ENCODE measurements around the gene EFNA1. TPM values are rescaled to one million over a fixed set of nuclear protein-coding genes. Genes with fewer than 3 reads are reported as not detected.

EFNA1 gene
- total RNA-seq, 3 donors from 2014 or later (not counting 1 experiment from before 2014, with no cell fraction given), result 1.5 to 1.9 (median 1.9) TPM

- no peaks in the 10 kb centered on the region for H3K36me3 Mint-ChIP-seq
- H3K4me3 Mint-ChIP-seq, result peak overlapping the region; percentile 9
- no peak for DNase-seq
- H3K9me3 Mint-ChIP-seq, result no peaks in the 10 kb centered on the region
- no peaks in the 10 kb centered on the region for H3K9me3 ChIP-seq (ENCODE audit: control insufficient read depth, insufficient read depth, low read length)
- peaks cover 25% of the 10 kb centered on the region for H3K27me3 ChIP-seq (ENCODE audit: control insufficient read depth, insufficient read depth, low read length)
- no peak overlapping the region for H3K4me3 ChIP-seq (ENCODE audit: low read length)
- TF ChIP-seq CTCF (IDR thresholded peaks at IDR 0.05), result no peak
- no peak overlapping the region for H3K27ac ChIP-seq (ENCODE audit: low read length)
- H3K4me1 Mint-ChIP-seq, result peaks cover 22 to 38% of the 10 kb centered on the region in 2 donors
- WGBS (ENCODE audit: insufficient coverage), result 93% methylated on average over 14 of the region's 16 CpGs
- H3K36me3 ChIP-seq (ENCODE audit: control insufficient read depth, insufficient read depth, low read length), result no peaks in the 10 kb centered on the region
- intact Hi-C loops (cut with micrococcal nuclease), result loop anchor here (5.0 kb wide), 2 partner anchors 32 to 43 kb away; no protein-coding TSS in a partner anchor
- no peak overlapping the region for H3K27ac Mint-ChIP-seq
- H3K27me3 Mint-ChIP-seq (ENCODE audit: low read depth in 2 of 2), result peaks cover 13 to 31% of the 10 kb centered on the region in 2 donors
- H3K4me1 ChIP-seq (ENCODE audit: control insufficient read depth, insufficient read depth, low read length), result peaks cover 34% of the 10 kb centered on the region
- no peak for ATAC-seq
Observed at GRCh38 chr1:155124503-155125463, 2.9 kb upstream of the EFNA1 start.

GRCh38 chr1:155125511-155125945, 2.1 kb upstream of the EFNA1 start:
- Mint-ChIP-seq H3K9me3 (no peaks in the 10 kb centered on the region), H3K4me3 (peak overlapping the region; percentile 57)
- H3K4me3 ChIP-seq (ENCODE audit: low read length), result no peak overlapping the region

GRCh38 chr1:155125946-155126555, 1.6 kb upstream of the EFNA1 start:
- 67% methylated on average over 53 of the region's 53 CpGs for WGBS (ENCODE audit: insufficient coverage)
- no peak overlapping the region for H3K27ac Mint-ChIP-seq

More at GRCh38 chr1:155125511-155125945, 2.1 kb upstream of the EFNA1 start:
- Histone ChIP-seq H3K27ac (ENCODE audit: low read length) (no peak overlapping the region), H3K9me3 (ENCODE audit: control insufficient read depth, insufficient read depth, low read length) (no peaks in the 10 kb centered on the region), H3K27me3 (ENCODE audit: control insufficient read depth, insufficient read depth, low read length) (peaks cover 25% of the 10 kb centered on the region), H3K36me3 (ENCODE audit: control insufficient read depth, insufficient read depth, low read length) (no peaks in the 10 kb centered on the region), H3K4me1 (ENCODE audit: control insufficient read depth, insufficient read depth, low read length) (peaks cover 34% of the 10 kb centered on the region)
- ATAC-seq, result no peak
- DNase-seq, result no peak
- intact Hi-C loops (cut with micrococcal nuclease), result loop anchor here (5.0 kb wide), 2 partner anchors 33 to 42 kb away; no protein-coding TSS in a partner anchor
- no peak overlapping the region for H3K27ac Mint-ChIP-seq
- 89% methylated on average over 11 of the region's 11 CpGs for WGBS (ENCODE audit: insufficient coverage)
- peaks cover 18 to 34% of the 10 kb centered on the region in 2 donors for H3K27me3 Mint-ChIP-seq (ENCODE audit: low read depth in 2 of 2)
- TF ChIP-seq CTCF (IDR thresholded peaks at IDR 0.05), result no peak
- H3K36me3 Mint-ChIP-seq, result no peaks in the 10 kb centered on the region
- H3K4me1 Mint-ChIP-seq, result peaks cover 22 to 40% of the 10 kb centered on the region in 2 donors

More at GRCh38 chr1:155125946-155126555, 1.6 kb upstream of the EFNA1 start:
- no peak overlapping the region for H3K4me3 ChIP-seq (ENCODE audit: low read length)
- H3K36me3 ChIP-seq (ENCODE audit: control insufficient read depth, insufficient read depth, low read length), result no peaks in the 10 kb centered on the region
- peaks cover 25% of the 10 kb centered on the region for H3K27me3 ChIP-seq (ENCODE audit: control insufficient read depth, insufficient read depth, low read length)
- H3K36me3 Mint-ChIP-seq, result no peaks in the 10 kb centered on the region
- DNase-seq (no peak), ATAC-seq (no peak)
- no peaks in the 10 kb centered on the region for H3K9me3 ChIP-seq (ENCODE audit: control insufficient read depth, insufficient read depth, low read length)
- no peak overlapping the region for H3K27ac ChIP-seq (ENCODE audit: low read length)
- no peak for TF ChIP-seq CTCF (IDR thresholded peaks at IDR 0.05)
- H3K27me3 Mint-ChIP-seq (ENCODE audit: low read depth in 2 of 2), result peaks cover 23 to 38% of the 10 kb centered on the region in 2 donors
- H3K9me3 Mint-ChIP-seq, result no peaks in the 10 kb centered on the region
- intact Hi-C loops (cut with micrococcal nuclease), result loop anchor here (2.0 to 5.0 kb wide), 3 partner anchors 15 to 41 kb away; partner anchors contain the start of gene DPM3
- H3K4me1 Mint-ChIP-seq, result peaks cover 22 to 40% of the 10 kb centered on the region in 2 donors
- peaks cover 34% of the 10 kb centered on the region for H3K4me1 ChIP-seq (ENCODE audit: control insufficient read depth, insufficient read depth, low read length)
- peak overlapping the region; percentile 57 for H3K4me3 Mint-ChIP-seq

Data from natural killer cell (primary cell).